ENCODE data around the gene SLC9A9.

Gene SLC9A9

DNA sequence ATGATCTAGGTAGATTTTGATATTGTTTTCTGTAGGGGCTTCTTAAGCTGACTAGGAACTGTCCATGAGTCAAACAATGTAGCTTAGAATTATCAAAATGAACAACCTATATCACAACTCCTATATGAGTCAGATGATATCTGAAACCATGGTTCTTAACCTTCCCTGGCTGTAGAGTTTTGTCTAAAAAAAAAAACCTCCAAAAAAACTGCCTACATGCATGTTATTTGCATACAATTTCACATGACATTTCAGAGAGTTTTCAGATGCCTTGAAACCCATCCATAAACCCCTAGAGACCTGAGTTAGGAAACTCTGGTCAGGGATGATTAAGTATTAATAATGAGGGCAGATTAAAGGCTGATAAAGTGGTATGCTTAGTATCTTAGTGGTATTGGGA is 571.7 kb downstream of the SLC9A9 start:
- TF ChIP-seq EZH2phosphoT487 (IDR thresholded peaks at IDR 0.05; ENCODE audit: low read depth), result no peak
- TF ChIP-seq, protein P1, sequence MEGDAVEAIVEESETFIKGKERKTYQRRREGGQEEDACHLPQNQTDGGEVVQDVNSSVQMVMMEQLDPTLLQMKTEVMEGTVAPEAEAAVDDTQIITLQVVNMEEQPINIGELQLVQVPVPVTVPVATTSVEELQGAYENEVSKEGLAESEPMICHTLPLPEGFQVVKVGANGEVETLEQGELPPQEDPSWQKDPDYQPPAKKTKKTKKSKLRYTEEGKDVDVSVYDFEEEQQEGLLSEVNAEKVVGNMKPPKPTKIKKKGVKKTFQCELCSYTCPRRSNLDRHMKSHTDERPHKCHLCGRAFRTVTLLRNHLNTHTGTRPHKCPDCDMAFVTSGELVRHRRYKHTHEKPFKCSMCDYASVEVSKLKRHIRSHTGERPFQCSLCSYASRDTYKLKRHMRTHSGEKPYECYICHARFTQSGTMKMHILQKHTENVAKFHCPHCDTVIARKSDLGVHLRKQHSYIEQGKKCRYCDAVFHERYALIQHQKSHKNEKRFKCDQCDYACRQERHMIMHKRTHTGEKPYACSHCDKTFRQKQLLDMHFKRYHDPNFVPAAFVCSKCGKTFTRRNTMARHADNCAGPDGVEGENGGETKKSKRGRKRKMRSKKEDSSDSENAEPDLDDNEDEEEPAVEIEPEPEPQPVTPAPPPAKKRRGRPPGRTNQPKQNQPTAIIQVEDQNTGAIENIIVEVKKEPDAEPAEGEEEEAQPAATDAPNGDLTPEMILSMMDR (IDR thresholded peaks at IDR 0.05; ENCODE audit: low read depth, low read length), result no peak
- H2AFZ ChIP-seq (ENCODE audit: low read depth, low read length), result no peak overlapping the region

DNA sequence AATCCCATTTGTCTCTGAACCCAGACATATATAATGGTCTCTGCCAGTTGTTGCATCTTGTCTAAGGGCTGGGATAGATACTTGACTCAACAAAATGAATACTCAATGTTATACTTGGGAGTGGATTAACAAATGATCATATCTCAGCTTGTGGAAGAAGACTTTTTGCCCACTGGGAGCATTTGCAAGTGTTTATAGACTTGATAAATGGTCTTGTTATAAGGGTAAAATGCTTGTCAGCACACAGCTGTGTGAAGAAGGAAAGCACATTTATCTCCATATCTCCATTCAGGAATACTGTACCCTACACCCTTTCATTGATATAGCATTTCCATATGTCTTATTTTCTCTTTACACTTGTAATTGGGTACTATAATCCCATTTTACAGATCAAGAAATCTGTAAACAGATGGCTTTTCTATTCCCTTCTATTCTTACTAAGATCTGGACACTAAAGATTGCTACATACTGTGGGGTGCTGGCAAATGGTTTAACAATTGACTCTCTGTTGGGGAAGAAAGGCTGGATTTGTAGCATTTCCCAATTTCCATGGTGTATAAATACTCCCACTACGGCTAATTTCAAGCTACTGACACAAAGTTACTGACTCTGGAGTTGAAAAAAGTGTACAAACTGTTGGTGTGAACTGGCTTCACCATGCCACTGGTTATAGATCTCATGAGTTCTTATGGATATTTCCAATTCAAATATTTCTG is 574.1 kb downstream of the SLC9A9 start:
- Histone ChIP-seq H3K27ac (ENCODE audit: low read length) (no peak overlapping the region), H3K36me3 (replicated peaks; ENCODE audit: low read depth, low read length) (no peaks in the 10 kb centered on the region), H3K4me1 (ENCODE audit: low read length) (peaks cover 11% of the 10 kb centered on the region), H3K9me3 (ENCODE audit: insufficient read depth, low read length) (no peaks in the 10 kb centered on the region), H3K4me3 (ENCODE audit: low read length) (no peak overlapping the region), H3K27me3 (ENCODE audit: low read depth, low read length) (no peaks in the 10 kb centered on the region), H2AFZ (ENCODE audit: low read depth, low read length) (no peak overlapping the region), H3K79me2 (ENCODE audit: low read length) (no peaks in the 10 kb centered on the region), H3K4me2 (ENCODE audit: low read length) (no peak overlapping the region), H4K20me1 (ENCODE audit: insufficient read depth, low read length) (no peaks in the 10 kb centered on the region), H3K9ac (ENCODE audit: low read length) (no peak overlapping the region)
- TF ChIP-seq, protein P1 (IDR thresholded peaks at IDR 0.05; ENCODE audit: low read depth, low read length), result no peak
- no peak for TF ChIP-seq EZH2phosphoT487 (IDR thresholded peaks at IDR 0.05; ENCODE audit: low read depth)

More for the DNA sequence above, 571.7 kb downstream of the SLC9A9 start:
- Histone ChIP-seq H3K4me2 (ENCODE audit: low read length) (peak overlapping the region; percentile 6; the same call in 1 of the 2 replicates), H3K9me3 (ENCODE audit: insufficient read depth, low read length) (no peaks in the 10 kb centered on the region), H3K9ac (ENCODE audit: low read length) (no peak overlapping the region), H3K4me3 (ENCODE audit: low read length) (no peak overlapping the region), H3K4me1 (ENCODE audit: low read length) (peaks cover 11% of the 10 kb centered on the region), H3K27me3 (ENCODE audit: low read depth, low read length) (no peaks in the 10 kb centered on the region), H3K36me3 (replicated peaks; ENCODE audit: low read depth, low read length) (no peaks in the 10 kb centered on the region), H4K20me1 (ENCODE audit: insufficient read depth, low read length) (no peaks in the 10 kb centered on the region), H3K79me2 (ENCODE audit: low read length) (no peaks in the 10 kb centered on the region), H3K27ac (ENCODE audit: low read length) (no peak overlapping the region)

DNA sequence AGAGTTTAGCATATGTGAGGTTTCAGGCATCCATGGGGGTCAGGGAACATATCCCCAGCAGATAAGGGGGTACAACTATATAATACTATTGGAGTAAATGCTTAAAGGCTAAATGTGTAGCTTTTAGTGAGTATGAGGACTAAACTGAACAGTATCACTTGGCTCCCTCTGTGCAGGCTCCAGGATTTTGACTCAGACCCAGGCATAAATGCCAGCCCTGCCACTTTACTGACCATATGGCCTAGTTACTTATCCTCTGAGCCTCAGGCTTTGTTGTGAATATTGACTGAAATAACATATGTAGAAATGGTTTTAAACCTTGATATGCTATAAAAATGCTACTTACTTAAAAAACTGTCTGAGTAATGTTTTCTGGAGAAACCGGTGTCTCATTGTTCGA is 577.1 kb downstream of the SLC9A9 start:
- H3K36me3 ChIP-seq (replicated peaks; ENCODE audit: low read depth, low read length), result no peaks in the 10 kb centered on the region
- no peaks in the 10 kb centered on the region for H3K9me3 ChIP-seq (ENCODE audit: insufficient read depth, low read length)
- no peaks in the 10 kb centered on the region for H4K20me1 ChIP-seq (ENCODE audit: insufficient read depth, low read length)
- H3K27me3 ChIP-seq (ENCODE audit: low read depth, low read length), result no peaks in the 10 kb centered on the region
- H2AFZ ChIP-seq (ENCODE audit: low read depth, low read length), result no peak overlapping the region
- peaks cover 7% of the 10 kb centered on the region for H3K4me1 ChIP-seq (ENCODE audit: low read length)
- TF ChIP-seq, protein P1 (IDR thresholded peaks at IDR 0.05; ENCODE audit: low read depth, low read length), result no peak
- no peak for TF ChIP-seq EZH2phosphoT487 (IDR thresholded peaks at IDR 0.05; ENCODE audit: low read depth)
- no peak overlapping the region for H3K4me2 ChIP-seq (ENCODE audit: low read length)
- H3K79me2 ChIP-seq (ENCODE audit: low read length), result no peaks in the 10 kb centered on the region
- no peak overlapping the region for H3K9ac ChIP-seq (ENCODE audit: low read length)
- no peak overlapping the region for H3K4me3 ChIP-seq (ENCODE audit: low read length)
- H3K27ac ChIP-seq (ENCODE audit: low read length), result no peak overlapping the region

DNA sequence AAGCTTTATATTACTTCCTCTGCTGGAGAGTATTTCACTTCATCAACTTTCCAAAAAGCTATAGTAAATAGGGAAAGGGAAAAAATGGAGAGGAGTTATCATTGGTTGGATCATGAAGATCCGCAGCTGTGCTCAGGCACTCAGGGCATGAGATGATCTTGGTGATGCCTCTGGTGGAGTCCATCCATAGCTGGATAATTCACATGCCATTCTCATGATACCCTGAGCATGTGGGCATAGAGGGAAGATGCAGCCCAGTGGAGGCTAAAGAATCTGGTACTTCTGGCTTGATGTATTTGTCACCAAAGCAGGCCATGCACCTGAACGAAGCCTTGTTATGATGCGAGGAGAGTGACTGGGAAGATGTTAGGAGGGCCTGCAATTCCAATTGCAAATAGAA is 578.5 kb downstream of the SLC9A9 start:
- no peaks in the 10 kb centered on the region for H3K9me3 ChIP-seq (ENCODE audit: insufficient read depth, low read length)
- peaks cover 5% of the 10 kb centered on the region for H3K4me1 ChIP-seq (ENCODE audit: low read length)
- no peak overlapping the region for H2AFZ ChIP-seq (ENCODE audit: low read depth, low read length)
- H3K79me2 ChIP-seq (ENCODE audit: low read length), result no peaks in the 10 kb centered on the region
- no peaks in the 10 kb centered on the region for H3K36me3 ChIP-seq (replicated peaks; ENCODE audit: low read depth, low read length)
- H3K27ac ChIP-seq (ENCODE audit: low read length), result no peak overlapping the region
- no peak for TF ChIP-seq EZH2phosphoT487 (IDR thresholded peaks at IDR 0.05; ENCODE audit: low read depth)
- TF ChIP-seq, protein P1 (IDR thresholded peaks at IDR 0.05; ENCODE audit: low read depth, low read length), result no peak
- H3K9ac ChIP-seq (ENCODE audit: low read length), result no peak overlapping the region
- H4K20me1 ChIP-seq (ENCODE audit: insufficient read depth, low read length), result no peaks in the 10 kb centered on the region
- no peak overlapping the region for H3K4me3 ChIP-seq (ENCODE audit: low read length)
- no peak overlapping the region for H3K4me2 ChIP-seq (ENCODE audit: low read length)
- no peaks in the 10 kb centered on the region for H3K27me3 ChIP-seq (ENCODE audit: low read depth, low read length)
